Right atrium auricular region (tissue), 2 donors: ENCODE data around the gene KLHDC1. TPM values are rescaled to one million over a fixed set of nuclear protein-coding genes. Genes with fewer than 3 reads are reported as not detected.
"Not testable (repeated sequence)": the region's sequence is repeated elsewhere in the genome, so short reads cannot be mapped to it uniquely, and the experiment has no call there.

Experiments used
- DNase-seq: peaks from one replicate; pipeline ENCODE4 v3.0.0-alpha.2; 2019; ENCODE audit warnings: low spot score
- H3K27ac ChIP-seq, 2 donors: fragments of 200-600 bp; sonication (generic); 1 replicate in 1 of 2; 2 replicates in 1 of 2; pipeline ENCODE4 v1.5.1; 2016 to 2019
- H3K27me3 ChIP-seq, 2 donors: fragments of 200-600 bp; sonication (generic); one replicate each; pipeline versions ENCODE4 v1.5.1 to v1.6.0; 2017 to 2019
- H3K36me3 ChIP-seq: fragments of 200-600 bp; sonication (generic); one replicate; pipeline ENCODE4 v1.5.1; 2016
- H3K4me1 ChIP-seq, 2 donors: fragments of 200-600 bp; sonication (generic); one replicate each; pipeline versions ENCODE4 v1.5.1 to v1.6.0; 2017 to 2019
- H3K4me3 ChIP-seq, 2 donors: fragments of 200-600 bp; sonication (generic); 1 replicate in 1 of 2; 2 replicates in 1 of 2; pipeline ENCODE4 v1.5.1; 2017 to 2019; ENCODE audit warnings: mild to moderate bottlenecking in 1 of 2, moderate library complexity in 1 of 2
- H3K9me3 ChIP-seq, 2 donors: fragments of 200-600 bp; sonication (generic); one replicate each; pipeline ENCODE4 v1.5.1; 2019
- total RNA-seq, 2 donors: library from RNA; depleted of rRNA; stranded (reverse); fragments of >200 nt; gene quantifications; one replicate each; pipeline ENCODE4 v1.1.0, GENCODE V29; 2016
- TF ChIP-seq, protein P1 (sequence below), 2 donors: fragments of 200-600 bp; sonication (generic); IDR thresholded peaks; one replicate each; pipeline ENCODE4 v1.5.1; 2019; ENCODE audit warnings: antibody characterized with exemption in 2 of 2

KLHDC1 gene, protein sequence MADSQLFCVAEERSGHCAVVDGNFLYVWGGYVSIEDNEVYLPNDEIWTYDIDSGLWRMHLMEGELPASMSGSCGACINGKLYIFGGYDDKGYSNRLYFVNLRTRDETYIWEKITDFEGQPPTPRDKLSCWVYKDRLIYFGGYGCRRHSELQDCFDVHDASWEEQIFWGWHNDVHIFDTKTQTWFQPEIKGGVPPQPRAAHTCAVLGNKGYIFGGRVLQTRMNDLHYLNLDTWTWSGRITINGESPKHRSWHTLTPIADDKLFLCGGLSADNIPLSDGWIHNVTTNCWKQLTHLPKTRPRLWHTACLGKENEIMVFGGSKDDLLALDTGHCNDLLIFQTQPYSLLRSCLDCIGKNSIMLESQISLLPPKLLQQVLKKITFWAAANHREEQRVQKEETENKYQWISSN
- 1 to 10 TPM; 5.5 to 9.4 TPM for total RNA-seq

DNA sequence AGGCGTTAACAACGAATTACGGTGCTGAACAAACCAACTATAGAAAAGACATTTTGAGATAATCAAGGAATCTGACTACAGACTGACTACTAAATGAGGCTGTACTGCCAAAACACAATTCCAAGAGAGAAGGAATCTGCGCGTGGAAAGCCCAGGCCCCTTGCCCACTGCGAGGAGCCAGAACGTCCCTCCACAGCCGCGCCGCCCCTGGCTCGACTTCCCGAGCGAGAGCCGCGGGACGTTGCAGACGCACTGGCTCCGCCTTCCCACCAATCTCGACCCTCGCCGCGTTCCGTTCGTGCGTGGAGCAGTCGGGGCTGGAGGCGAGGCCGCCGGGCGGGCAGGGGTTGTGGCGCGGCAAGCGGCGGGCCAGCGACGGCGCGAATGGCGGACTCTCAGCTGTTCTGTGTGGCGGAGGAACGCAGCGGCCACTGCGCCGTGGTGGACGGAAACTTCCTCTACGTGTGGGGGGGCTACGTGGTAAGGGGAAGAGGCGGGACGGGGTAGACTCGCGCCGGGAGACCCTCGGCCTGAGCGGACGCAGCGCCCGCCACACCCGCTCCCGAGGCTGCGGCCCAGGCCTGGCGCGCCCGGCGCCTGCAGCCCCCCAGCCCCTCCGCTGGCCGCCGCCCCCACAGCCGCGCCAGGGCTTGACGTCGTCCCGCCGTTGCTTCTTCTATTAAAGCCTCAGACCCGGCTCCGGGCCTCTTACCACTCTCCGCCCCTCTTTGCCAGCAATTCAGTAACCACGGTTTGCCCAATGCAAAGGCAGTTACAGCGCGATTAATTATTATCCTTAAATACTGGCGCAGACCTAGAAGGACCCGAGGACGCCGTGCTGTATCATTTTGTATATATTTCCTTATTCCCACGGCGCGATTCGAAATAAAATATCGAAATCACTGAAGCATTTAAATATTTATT, at the start of gene KLHDC1:
KLHDC1 (plus strand) TSS at position 310 of the 924 bp plus-strand sequence; CDS start at position 385, 75 bp downstream.
- Histone ChIP-seq H3K27ac (peak within 1 kb of the TSS; percentile 88 to 93), H3K36me3 (no peaks in the 10 kb centered on the region), H3K27me3 (no peaks in the 10 kb centered on the region), H3K4me3 (peak within 1 kb of the TSS; percentile 65 to 67), H3K9me3 (no peaks in the 10 kb centered on the region), H3K4me1 (peaks cover 0 to 17% of the 10 kb centered on the region in 2 donors)
- peak; percentile 88 for DNase-seq
- TF ChIP-seq, protein P1, sequence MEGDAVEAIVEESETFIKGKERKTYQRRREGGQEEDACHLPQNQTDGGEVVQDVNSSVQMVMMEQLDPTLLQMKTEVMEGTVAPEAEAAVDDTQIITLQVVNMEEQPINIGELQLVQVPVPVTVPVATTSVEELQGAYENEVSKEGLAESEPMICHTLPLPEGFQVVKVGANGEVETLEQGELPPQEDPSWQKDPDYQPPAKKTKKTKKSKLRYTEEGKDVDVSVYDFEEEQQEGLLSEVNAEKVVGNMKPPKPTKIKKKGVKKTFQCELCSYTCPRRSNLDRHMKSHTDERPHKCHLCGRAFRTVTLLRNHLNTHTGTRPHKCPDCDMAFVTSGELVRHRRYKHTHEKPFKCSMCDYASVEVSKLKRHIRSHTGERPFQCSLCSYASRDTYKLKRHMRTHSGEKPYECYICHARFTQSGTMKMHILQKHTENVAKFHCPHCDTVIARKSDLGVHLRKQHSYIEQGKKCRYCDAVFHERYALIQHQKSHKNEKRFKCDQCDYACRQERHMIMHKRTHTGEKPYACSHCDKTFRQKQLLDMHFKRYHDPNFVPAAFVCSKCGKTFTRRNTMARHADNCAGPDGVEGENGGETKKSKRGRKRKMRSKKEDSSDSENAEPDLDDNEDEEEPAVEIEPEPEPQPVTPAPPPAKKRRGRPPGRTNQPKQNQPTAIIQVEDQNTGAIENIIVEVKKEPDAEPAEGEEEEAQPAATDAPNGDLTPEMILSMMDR (IDR thresholded peaks at IDR 0.05), result peak in 1 of 2 donors; percentile 18

DNA sequence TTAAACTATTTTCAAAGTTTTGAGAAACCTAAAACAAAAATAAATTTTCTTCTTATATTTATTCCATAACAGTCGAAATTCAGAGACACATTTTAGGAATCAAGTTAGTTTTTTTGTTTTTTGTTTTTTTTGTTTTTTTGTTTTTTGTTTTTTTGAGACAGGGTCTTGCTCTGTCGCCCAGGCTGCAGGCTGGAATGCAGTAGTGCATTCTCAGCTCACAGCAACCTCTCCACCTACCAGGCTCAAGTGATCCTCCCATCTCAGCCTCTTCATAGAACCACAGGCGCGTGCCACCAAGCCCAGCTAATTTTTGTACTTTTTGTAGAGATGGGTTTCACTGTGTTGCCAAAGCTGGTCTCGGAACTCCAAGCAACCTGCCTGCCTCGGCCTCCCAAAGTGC, 39.4 kb upstream of the KLHDC1 start:
- H3K9me3 ChIP-seq, result no peaks in the 10 kb centered on the region
- TF ChIP-seq, protein P1 (IDR thresholded peaks at IDR 0.05), result no peak
- no peak overlapping the region for H3K27ac ChIP-seq
- no peaks in the 10 kb centered on the region for H3K27me3 ChIP-seq
- H3K36me3 ChIP-seq, result no peaks in the 10 kb centered on the region
- no peak overlapping the region for H3K4me3 ChIP-seq
- no peaks in the 10 kb centered on the region for H3K4me1 ChIP-seq
- no peak for DNase-seq

DNA sequence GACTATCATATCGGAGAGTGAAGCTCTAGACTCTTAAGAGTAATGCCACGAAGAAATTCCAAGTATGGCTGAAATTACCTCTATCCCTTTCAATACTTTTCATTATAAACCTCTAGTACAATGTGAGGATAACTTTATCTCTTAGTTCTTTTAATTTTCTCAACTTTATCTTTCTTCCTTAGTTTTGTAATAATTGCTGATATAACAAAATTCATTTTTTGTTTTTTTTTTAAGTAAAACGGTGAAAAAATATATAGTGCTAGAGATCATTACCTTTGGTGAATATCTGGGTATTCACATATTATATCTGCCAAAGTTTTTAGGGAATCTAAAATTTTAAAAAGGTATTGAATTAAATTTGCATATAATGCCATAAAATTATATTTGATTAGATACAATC, 38.4 kb upstream of the KLHDC1 start:
- Histone ChIP-seq H3K36me3 (no peaks in the 10 kb centered on the region), H3K4me3 (no peak overlapping the region), H3K4me1 (no peaks in the 10 kb centered on the region), H3K27ac (no peak overlapping the region), H3K9me3 (no peaks in the 10 kb centered on the region), H3K27me3 (no peaks in the 10 kb centered on the region)
- TF ChIP-seq, protein P1 (IDR thresholded peaks at IDR 0.05), result no peak
- no peak for DNase-seq

DNA sequence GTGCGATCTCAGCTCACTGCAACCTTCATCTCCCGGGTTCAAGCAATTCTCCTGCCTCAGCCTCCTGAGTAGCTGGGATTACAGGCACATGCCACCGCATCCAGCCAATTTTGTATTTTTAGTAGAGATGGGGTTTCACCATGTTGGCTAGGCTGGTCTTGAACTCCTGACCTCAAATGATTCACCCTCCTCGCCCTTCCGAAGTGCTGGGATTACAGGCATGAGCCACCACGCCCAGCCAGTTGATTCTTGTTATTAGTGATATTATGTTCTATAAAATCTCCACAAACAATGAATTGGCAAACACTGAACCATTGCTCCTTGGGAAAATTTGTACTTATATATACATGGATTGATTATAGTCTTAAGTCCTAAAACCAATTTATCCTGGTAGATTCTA, 35.4 kb upstream of the KLHDC1 start:
- H3K4me3 ChIP-seq, DNase-seq, H3K36me3 ChIP-seq, H3K9me3 ChIP-seq, H3K4me1 ChIP-seq, H3K27me3 ChIP-seq, H3K27ac ChIP-seq: not testable (repeated sequence)

DNA sequence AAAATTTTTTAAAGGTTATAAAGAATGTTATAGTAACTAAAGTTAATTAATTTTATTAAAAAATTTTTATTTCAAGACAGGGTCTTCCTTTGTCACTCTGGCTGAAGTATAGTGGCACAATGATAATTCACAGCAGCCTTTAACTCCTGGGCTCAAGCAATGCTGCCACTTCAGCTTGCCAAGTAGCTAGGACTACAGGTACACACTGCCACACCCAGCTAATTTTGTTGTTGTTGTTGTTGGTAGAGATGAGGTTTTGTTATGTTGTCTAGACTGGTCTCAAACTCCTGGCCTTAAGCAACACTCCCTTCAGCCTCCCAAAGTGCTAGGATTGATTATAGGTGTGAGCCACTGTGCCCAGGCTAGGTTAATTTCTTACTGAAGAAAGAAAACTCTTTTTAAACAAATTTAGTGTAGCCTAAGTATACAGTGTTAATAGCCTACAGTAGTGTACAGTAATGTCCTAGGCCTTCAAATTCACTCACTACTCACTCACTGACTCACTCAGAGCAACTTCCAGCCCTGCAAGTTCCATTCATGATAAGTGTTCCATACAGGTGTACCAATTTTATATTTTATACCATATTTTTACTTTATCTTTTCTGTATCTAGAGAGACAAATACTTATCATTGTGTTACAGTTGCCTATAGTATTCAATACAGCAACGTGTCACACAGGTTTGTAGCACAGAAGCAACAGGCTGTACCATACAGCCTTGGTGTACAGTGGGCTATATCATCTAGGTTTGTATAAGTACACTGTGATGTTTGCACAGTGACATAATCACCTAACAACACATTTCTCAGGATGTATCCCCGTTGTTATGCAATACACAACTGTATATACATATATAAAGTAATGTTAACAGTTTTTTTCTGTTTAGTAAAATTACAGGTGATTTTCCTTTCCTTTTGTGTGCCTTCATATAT, 33.1 kb upstream of the KLHDC1 start:
- no peak overlapping the region for H3K4me3 ChIP-seq
- H3K4me1 ChIP-seq, result no peaks in the 10 kb centered on the region
- TF ChIP-seq, protein P1 (IDR thresholded peaks at IDR 0.05), result no peak
- H3K36me3 ChIP-seq, result no peaks in the 10 kb centered on the region
- H3K27me3 ChIP-seq, result no peaks in the 10 kb centered on the region
- H3K27ac ChIP-seq, result no peak overlapping the region
- DNase-seq, result no peak
- H3K9me3 ChIP-seq, result no peaks in the 10 kb centered on the region
